GM12891 (cell line): ENCODE results near the gene SHROOM3.

Source experiments
- PAX5 ChIP-seq: IDR thresholded peaks from 2 replicates; pipeline ENCODE4 v1.6.1; 2011; ENCODE audit warnings: low read length, moderate library complexity, mild to moderate bottlenecking; ENCODE audit not compliant: insufficient read depth, severe bottlenecking
- POLR2A ChIP-seq: IDR thresholded peaks from 2 replicates; pipeline ENCODE4 v1.6.1; 2011; ENCODE audit warnings: low read depth, low read length, control low read depth
- POLR2AphosphoS5 ChIP-seq: IDR thresholded peaks from 2 replicates; pipeline ENCODE4 v1.6.1; 2011; ENCODE audit warnings: low read depth, low read length, control low read depth

GRCh38 chr4:76765473-76766183 is 330.6 kb downstream of the SHROOM3 start:
- TF ChIP-seq POLR2A, result no peak
- TF ChIP-seq POLR2AphosphoS5, result no peak
- no peak for TF ChIP-seq PAX5
